Measurements from ENCODE around the gene PTPRO.

DNA sequence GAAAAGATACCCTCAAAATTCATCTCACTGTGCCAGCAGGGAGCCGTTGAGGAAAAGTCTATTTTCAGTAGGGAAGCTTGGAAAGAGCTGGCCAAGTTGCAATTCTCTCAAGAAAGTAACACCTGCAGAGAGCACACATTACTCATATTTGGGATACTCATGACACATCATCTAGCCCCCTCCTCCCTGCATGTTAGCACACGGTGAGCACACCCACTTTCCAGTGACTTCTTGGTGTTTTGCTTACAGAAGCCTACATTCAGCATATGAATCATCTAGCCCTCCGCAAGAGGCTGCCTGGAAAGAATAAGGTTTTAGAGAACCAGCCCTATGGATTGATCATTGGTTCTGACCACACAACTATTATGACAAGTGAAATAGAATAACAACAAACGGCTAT, 124.5 kb downstream of the PTPRO start:
- TF ChIP-seq EZH2 (IDR thresholded peaks at IDR 0.05; ENCODE audit: low read length), result no peak
- TF ChIP-seq, protein P1, sequence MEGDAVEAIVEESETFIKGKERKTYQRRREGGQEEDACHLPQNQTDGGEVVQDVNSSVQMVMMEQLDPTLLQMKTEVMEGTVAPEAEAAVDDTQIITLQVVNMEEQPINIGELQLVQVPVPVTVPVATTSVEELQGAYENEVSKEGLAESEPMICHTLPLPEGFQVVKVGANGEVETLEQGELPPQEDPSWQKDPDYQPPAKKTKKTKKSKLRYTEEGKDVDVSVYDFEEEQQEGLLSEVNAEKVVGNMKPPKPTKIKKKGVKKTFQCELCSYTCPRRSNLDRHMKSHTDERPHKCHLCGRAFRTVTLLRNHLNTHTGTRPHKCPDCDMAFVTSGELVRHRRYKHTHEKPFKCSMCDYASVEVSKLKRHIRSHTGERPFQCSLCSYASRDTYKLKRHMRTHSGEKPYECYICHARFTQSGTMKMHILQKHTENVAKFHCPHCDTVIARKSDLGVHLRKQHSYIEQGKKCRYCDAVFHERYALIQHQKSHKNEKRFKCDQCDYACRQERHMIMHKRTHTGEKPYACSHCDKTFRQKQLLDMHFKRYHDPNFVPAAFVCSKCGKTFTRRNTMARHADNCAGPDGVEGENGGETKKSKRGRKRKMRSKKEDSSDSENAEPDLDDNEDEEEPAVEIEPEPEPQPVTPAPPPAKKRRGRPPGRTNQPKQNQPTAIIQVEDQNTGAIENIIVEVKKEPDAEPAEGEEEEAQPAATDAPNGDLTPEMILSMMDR (optimal IDR thresholded peaks at IDR 0.05 in 1 of 3, IDR thresholded peaks at IDR 0.05 in 1 of 3, conservative IDR thresholded peaks at IDR 0.05 in 1 of 3; ENCODE audit: extremely low read depth in 1 of 3, insufficient read depth in 2 of 3, low read length in 3 of 3), result peak in 1 of 3 experiments; percentile 8

Data from keratinocyte (primary cell).